OCI-LY1 (cell line): ENCODE measurements around the gene DOCK2.

Experiments
- H2AFZ ChIP-seq: fragments of 200-600 bp; sonication (generic), shearing (Covaris generic); 2 replicates; pipeline ENCODE4 v1.6.0; 2014; ENCODE audit warnings: antibody characterized with exemption, mild to moderate bottlenecking, low read length
- H3F3A ChIP-seq: fragments of 200-600 bp; sonication (generic), shearing (Covaris generic); 2 replicates; pipeline ENCODE4 v1.6.0; 2014; ENCODE audit warnings: mild to moderate bottlenecking, antibody characterized with exemption, low read length, moderate library complexity; ENCODE audit not compliant: insufficient read depth
- H3K27ac ChIP-seq: fragments of 200-600 bp; sonication (generic); 2 replicates; pipeline ENCODE4 v1.5.1; 2014; ENCODE audit warnings: low read length, mixed run types, mild to moderate bottlenecking, low read depth; ENCODE audit not compliant: poor library complexity, severe bottlenecking
- H3K27me3 ChIP-seq: fragments of 200-600 bp; sonication (generic); 2 replicates; pipeline ENCODE4 v1.6.0; 2014; ENCODE audit warnings: antibody characterized with exemption, mild to moderate bottlenecking, low read length, moderate library complexity; ENCODE audit not compliant: insufficient read depth
- H3K36me3 ChIP-seq: fragments of 200-600 bp; sonication (generic); 2 replicates; pipeline ENCODE4 v1.6.1; 2014; ENCODE audit warnings: mild to moderate bottlenecking, antibody characterized with exemption, low read length, moderate library complexity, mixed read lengths; ENCODE audit not compliant: insufficient read depth
- H3K4me1 ChIP-seq: fragments of 200-600 bp; sonication (generic); 2 replicates; pipeline ENCODE4 v1.5.1; 2014; ENCODE audit warnings: mild to moderate bottlenecking, low read length, moderate library complexity; ENCODE audit not compliant: insufficient read depth, severe bottlenecking
- H3K4me2 ChIP-seq: fragments of 200-600 bp; sonication (generic), shearing (Covaris generic); 2 replicates; pipeline ENCODE4 v1.6.1; 2014; ENCODE audit warnings: low read length
- H3K4me3 ChIP-seq: fragments of 200-600 bp; sonication (generic); 2 replicates; pipeline ENCODE4 v1.5.1; 2014; ENCODE audit warnings: low read length, low read depth, mild to moderate bottlenecking, mixed read lengths; ENCODE audit not compliant: poor library complexity, severe bottlenecking
- H3K79me2 ChIP-seq: fragments of 200-600 bp; shearing (Covaris generic); 2 replicates; pipeline ENCODE4 v1.6.1; 2016; ENCODE audit warnings: mixed run types, low read length, mixed read lengths; ENCODE audit not compliant: insufficient read depth
- H3K9ac ChIP-seq: fragments of 200-600 bp; sonication (generic), shearing (Covaris generic); 2 replicates; pipeline ENCODE4 v1.6.1; 2014; ENCODE audit warnings: mild to moderate bottlenecking, low read length, mixed read lengths
- H3K9me2 ChIP-seq: fragments of 200-600 bp; sonication (generic), shearing (Covaris generic); 2 replicates; pipeline ENCODE4 v1.6.1; 2014; ENCODE audit warnings: low read depth, mild to moderate bottlenecking, low read length, mixed read lengths
- H3K9me3 ChIP-seq: fragments of 200-600 bp; shearing (Covaris generic); 2 replicates; pipeline ENCODE4 v1.6.1; 2014; ENCODE audit warnings: low read length, mixed read lengths
- H4K20me1 ChIP-seq: fragments of 200-600 bp; sonication (generic), shearing (Covaris generic); 2 replicates; pipeline ENCODE4 v1.6.0; 2016; ENCODE audit warnings: mild to moderate bottlenecking, low read length; ENCODE audit not compliant: insufficient read depth
- CTCF ChIP-seq: fragments of 200-600 bp; sonication (generic), shearing (Covaris generic); IDR thresholded peaks from 2 replicates; pipeline ENCODE4 v1.5.1; 2017; ENCODE audit warnings: mild to moderate bottlenecking, antibody characterized with exemption, low read length, moderate library complexity, mixed read lengths
- EZH2 ChIP-seq: fragments of 200-600 bp; sonication (generic), shearing (Covaris generic); IDR thresholded peaks from 2 replicates; pipeline ENCODE4 v1.8.0; 2017; ENCODE audit warnings: borderline replicate concordance, mixed run types, mild to moderate bottlenecking, antibody characterized with exemption, low read length, moderate library complexity, mixed read lengths

Gene DOCK2

GRCh38 chr5:169770109-169770508 is 133.0 kb downstream of the DOCK2 start:
- no peaks in the 10 kb centered on the region for H3K79me2 ChIP-seq
- peaks cover 23% of the 10 kb centered on the region for H3K4me1 ChIP-seq
- no peak overlapping the region for H3K4me3 ChIP-seq
- no peaks in the 10 kb centered on the region for H3K27me3 ChIP-seq
- TF ChIP-seq EZH2 (no peak), CTCF (no peak)
- H3K4me2 ChIP-seq: no peak overlapping the region
- H3F3A ChIP-seq: no peaks in the 10 kb centered on the region
- H3K9me2 ChIP-seq: no peaks in the 10 kb centered on the region
- no peaks in the 10 kb centered on the region for H4K20me1 ChIP-seq
- H3K9ac ChIP-seq: no peak overlapping the region
- peaks cover 52% of the 10 kb centered on the region for H3K36me3 ChIP-seq
- no peak overlapping the region for H3K27ac ChIP-seq
- H2AFZ ChIP-seq: no peak overlapping the region
- H3K9me3 ChIP-seq: no peaks in the 10 kb centered on the region

GRCh38 chr5:169772256-169772655 is 135.2 kb downstream of the DOCK2 start:
- peaks cover 15% of the 10 kb centered on the region for H3K4me1 ChIP-seq
- no peaks in the 10 kb centered on the region for H3F3A ChIP-seq
- no peaks in the 10 kb centered on the region for H3K9me3 ChIP-seq
- H4K20me1 ChIP-seq: no peaks in the 10 kb centered on the region
- H3K9ac ChIP-seq: no peak overlapping the region
- TF ChIP-seq EZH2 (no peak), CTCF (no peak)
- H3K27me3 ChIP-seq: no peaks in the 10 kb centered on the region
- H3K9me2 ChIP-seq: no peaks in the 10 kb centered on the region
- no peak overlapping the region for H3K27ac ChIP-seq
- peaks cover 38% of the 10 kb centered on the region; the same call in 1 of the 2 replicates for H3K36me3 ChIP-seq
- H3K4me3 ChIP-seq: no peak overlapping the region
- H3K79me2 ChIP-seq: no peaks in the 10 kb centered on the region
- H3K4me2 ChIP-seq: no peak overlapping the region
- no peak overlapping the region for H2AFZ ChIP-seq

- no peaks in the 10 kb centered on the region for H3K9me2 ChIP-seq
- no peak overlapping the region for H3K27ac ChIP-seq
- H2AFZ ChIP-seq: no peak overlapping the region
- TF ChIP-seq EZH2 (no peak), CTCF (no peak)
- no peaks in the 10 kb centered on the region for H3K27me3 ChIP-seq
- no peaks in the 10 kb centered on the region for H3K9me3 ChIP-seq
- no peaks in the 10 kb centered on the region for H4K20me1 ChIP-seq
- H3K79me2 ChIP-seq: no peaks in the 10 kb centered on the region
- H3K9ac ChIP-seq: no peak overlapping the region
- H3K4me3 ChIP-seq: no peak overlapping the region
- no peaks in the 10 kb centered on the region for H3F3A ChIP-seq
- H3K4me2 ChIP-seq: no peak overlapping the region
- peaks cover 38% of the 10 kb centered on the region; the same call in 1 of the 2 replicates for H3K36me3 ChIP-seq
- peaks cover 12% of the 10 kb centered on the region for H3K4me1 ChIP-seq
These were observed 135.6 kb downstream of the DOCK2 start for GRCh38 chr5:169772688-169773087.
